WTC11 (cell line): Measurements from ENCODE around the gene PRSS56. TPM values are rescaled to one million over a fixed set of nuclear protein-coding genes. Genes with fewer than 3 reads are reported as not detected.

Experiments
- ATF1 ChIP-seq: sonication (generic); formaldehyde crosslinking; IDR thresholded peaks from 2 replicates; pipeline ENCODE4 v1.8.1; 2023; ENCODE audit warnings: mild to moderate bottlenecking, moderate library complexity, missing genetic modification reagents
- CREM ChIP-seq: sonication (generic); formaldehyde crosslinking; IDR thresholded peaks from 2 replicates; pipeline ENCODE4 v1.8.1; 2022; ENCODE audit warnings: mild to moderate bottlenecking, missing genetic modification reagents, moderate library complexity
- EMX1 ChIP-seq: fragments of 250-450 bp; sonication (Bioruptor Pico); IDR thresholded peaks from 2 replicates; pipeline ENCODE4 v1.8.0; 2021; ENCODE audit warnings: mild to moderate bottlenecking
- GRHL2 ChIP-seq: fragments of 250-450 bp; sonication (Bioruptor Pico); IDR thresholded peaks from 2 replicates; pipeline ENCODE4 v1.8.0; 2022; ENCODE audit warnings: mild to moderate bottlenecking, moderate library complexity; ENCODE audit not compliant: insufficient replicate concordance, severe bottlenecking
- GTF2I ChIP-seq: fragments of 250-450 bp; sonication (Bioruptor Pico); conservative IDR thresholded peaks from 2 replicates; pipeline ENCODE4 v1.4.0; 2021; ENCODE audit warnings: mild to moderate bottlenecking
- JAZF1 ChIP-seq: fragments of 250-450 bp; sonication (Bioruptor Pico); IDR thresholded peaks from 2 replicates; pipeline ENCODE4 v1.9.0; 2021; ENCODE audit warnings: moderate library complexity, mild to moderate bottlenecking, inconsistent platforms
- JUN ChIP-seq: sonication (generic); formaldehyde crosslinking; IDR thresholded peaks from 2 replicates; pipeline ENCODE4 v1.8.0; 2023; ENCODE audit warnings: mild to moderate bottlenecking, missing genetic modification reagents
- NR1H2 ChIP-seq: sonication (generic); formaldehyde crosslinking; IDR thresholded peaks from 2 replicates; pipeline ENCODE4 v1.9.0; 2021; ENCODE audit warnings: mild to moderate bottlenecking, moderate library complexity, missing genetic modification reagents
- RORB ChIP-seq: fragments of 250-450 bp; sonication (Bioruptor Pico); IDR thresholded peaks from 2 replicates; pipeline ENCODE4 v1.9.0; 2021; ENCODE audit warnings: mild to moderate bottlenecking
- SMAD4 ChIP-seq: sonication (generic); formaldehyde crosslinking; IDR thresholded peaks from 2 replicates; pipeline ENCODE4 v1.8.0; 2022; ENCODE audit warnings: mild to moderate bottlenecking, missing genetic modification reagents
- TCF7 ChIP-seq: sonication (generic); formaldehyde crosslinking; IDR thresholded peaks from 2 replicates; pipeline ENCODE4 v1.8.0; 2022; ENCODE audit warnings: mild to moderate bottlenecking, low read depth, missing genetic modification reagents, moderate library complexity
- ZNF219 ChIP-seq: sonication (generic); formaldehyde crosslinking; IDR thresholded peaks from 2 replicates; pipeline ENCODE4 v1.8.0; 2023; ENCODE audit warnings: missing genetic modification reagents, mild to moderate bottlenecking, borderline replicate concordance
- ZNF232 ChIP-seq: sonication (generic); formaldehyde crosslinking; IDR thresholded peaks from 2 replicates; pipeline ENCODE4 v1.8.0; 2022; ENCODE audit warnings: mild to moderate bottlenecking, missing genetic modification reagents
- ZNF671 ChIP-seq: fragments of 250-450 bp; sonication (Bioruptor Pico); IDR thresholded peaks from 2 replicates; pipeline ENCODE4 v1.8.0; 2021; ENCODE audit warnings: mild to moderate bottlenecking
- total RNA-seq: library from RNA; stranded (reverse); gene quantifications from 3 replicates; pipeline ENCODE4 v1.2.3, GENCODE V29; 2021
- TF ChIP-seq, protein P1 (sequence below): sonication (generic); formaldehyde crosslinking; IDR thresholded peaks from 2 replicates; pipeline ENCODE4 v1.8.1; 2022; ENCODE audit warnings: low read depth, missing genetic modification reagents, borderline replicate concordance
- TF ChIP-seq, protein P2 (sequence below): sonication (generic); formaldehyde crosslinking; IDR thresholded peaks from 2 replicates; pipeline ENCODE4 v1.8.1; 2023; ENCODE audit warnings: mild to moderate bottlenecking, moderate library complexity, missing genetic modification reagents
- TF ChIP-seq, protein P3 (sequence below): sonication (generic); formaldehyde crosslinking; IDR thresholded peaks from 2 replicates; pipeline ENCODE4 v1.8.0; 2023; ENCODE audit warnings: missing genetic modification reagents, mild to moderate bottlenecking, borderline replicate concordance
- TF ChIP-seq, protein P4 (sequence below): sonication (generic); formaldehyde crosslinking; IDR thresholded peaks from 2 replicates; pipeline ENCODE4 v1.8.1; 2022; ENCODE audit warnings: low read depth, mild to moderate bottlenecking, moderate library complexity, missing genetic modification reagents, borderline replicate concordance
- TF ChIP-seq, protein P5 (sequence below): fragments of 250-450 bp; sonication (Bioruptor Pico); IDR thresholded peaks from 2 replicates; pipeline ENCODE4 v1.9.0; 2021; ENCODE audit warnings: mild to moderate bottlenecking
- TF ChIP-seq, protein P6 (sequence below): fragments of 250-450 bp; sonication (Bioruptor Pico); IDR thresholded peaks from 2 replicates; pipeline ENCODE4 v1.8.0; 2021; ENCODE audit warnings: mild to moderate bottlenecking
- TF ChIP-seq, protein P7 (sequence below): sonication (generic); formaldehyde crosslinking; IDR thresholded peaks from 2 replicates; pipeline ENCODE4 v1.8.0; 2023; ENCODE audit warnings: mild to moderate bottlenecking, missing genetic modification reagents

The PRSS56 gene
- total RNA-seq, 1 experiment from 2014 or later, result not detected

DNA sequence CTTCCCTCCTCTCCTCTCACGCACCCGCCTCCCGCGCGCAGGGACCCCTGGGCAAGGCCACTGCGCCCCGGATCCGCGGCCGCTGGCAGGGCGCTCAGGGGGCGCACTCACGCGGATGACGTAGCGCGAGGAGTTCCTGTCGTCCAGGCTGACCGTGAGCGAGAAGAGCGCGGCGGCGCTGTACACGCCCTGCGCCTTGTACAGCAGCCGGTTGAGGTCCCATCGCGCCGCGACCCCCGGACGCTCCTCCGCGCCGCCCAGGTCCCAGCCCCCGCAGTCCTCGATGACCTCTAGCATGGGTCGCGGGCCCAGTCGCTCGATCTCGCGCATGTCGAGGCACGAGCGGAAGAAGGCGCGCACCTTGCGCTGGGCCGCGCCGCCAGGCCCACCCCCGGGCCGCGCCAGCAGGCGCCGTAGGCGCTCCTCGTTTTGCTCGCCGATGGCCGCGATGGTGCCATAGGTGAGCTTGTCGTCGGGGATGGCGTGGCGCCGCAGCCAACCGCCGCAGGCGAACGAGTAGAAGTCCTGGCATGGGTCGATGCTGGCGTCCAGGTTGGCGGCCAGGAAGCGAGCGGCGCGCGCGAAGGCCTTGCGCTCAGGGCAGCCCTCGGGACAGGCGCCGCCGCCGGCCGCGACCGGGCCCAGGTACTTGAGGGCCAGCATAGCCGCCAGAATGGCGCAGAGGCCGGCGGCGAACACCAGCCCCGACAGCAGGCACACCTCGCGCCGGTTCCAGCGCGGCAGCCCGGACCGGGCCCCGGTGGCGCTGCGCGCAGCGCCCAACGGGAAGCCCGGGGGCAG lies 34.2 kb upstream of the PRSS56 start (continued):
- TF ChIP-seq, protein P1, sequence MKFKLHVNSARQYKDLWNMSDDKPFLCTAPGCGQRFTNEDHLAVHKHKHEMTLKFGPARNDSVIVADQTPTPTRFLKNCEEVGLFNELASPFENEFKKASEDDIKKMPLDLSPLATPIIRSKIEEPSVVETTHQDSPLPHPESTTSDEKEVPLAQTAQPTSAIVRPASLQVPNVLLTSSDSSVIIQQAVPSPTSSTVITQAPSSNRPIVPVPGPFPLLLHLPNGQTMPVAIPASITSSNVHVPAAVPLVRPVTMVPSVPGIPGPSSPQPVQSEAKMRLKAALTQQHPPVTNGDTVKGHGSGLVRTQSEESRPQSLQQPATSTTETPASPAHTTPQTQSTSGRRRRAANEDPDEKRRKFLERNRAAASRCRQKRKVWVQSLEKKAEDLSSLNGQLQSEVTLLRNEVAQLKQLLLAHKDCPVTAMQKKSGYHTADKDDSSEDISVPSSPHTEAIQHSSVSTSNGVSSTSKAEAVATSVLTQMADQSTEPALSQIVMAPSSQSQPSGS (CRISPR knock-in tag), result no peak
- 0 out of 2 replicates have a peak, but pooled peaks have one; percentile 54 for TF ChIP-seq ZNF232 (CRISPR knock-in tag)
- TF ChIP-seq, protein P2, sequence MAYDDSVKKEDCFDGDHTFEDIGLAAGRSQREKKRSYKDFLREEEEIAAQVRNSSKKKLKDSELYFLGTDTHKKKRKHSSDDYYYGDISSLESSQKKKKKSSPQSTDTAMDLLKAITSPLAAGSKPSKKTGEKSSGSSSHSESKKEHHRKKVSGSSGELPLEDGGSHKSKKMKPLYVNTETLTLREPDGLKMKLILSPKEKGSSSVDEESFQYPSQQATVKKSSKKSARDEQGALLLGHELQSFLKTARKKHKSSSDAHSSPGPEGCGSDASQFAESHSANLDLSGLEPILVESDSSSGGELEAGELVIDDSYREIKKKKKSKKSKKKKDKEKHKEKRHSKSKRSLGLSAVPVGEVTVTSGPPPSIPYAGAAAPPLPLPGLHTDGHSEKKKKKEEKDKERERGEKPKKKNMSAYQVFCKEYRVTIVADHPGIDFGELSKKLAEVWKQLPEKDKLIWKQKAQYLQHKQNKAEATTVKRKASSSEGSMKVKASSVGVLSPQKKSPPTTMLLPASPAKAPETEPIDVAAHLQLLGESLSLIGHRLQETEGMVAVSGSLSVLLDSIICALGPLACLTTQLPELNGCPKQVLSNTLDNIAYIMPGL (CRISPR knock-in tag), result no peak
- TF ChIP-seq, protein P3, sequence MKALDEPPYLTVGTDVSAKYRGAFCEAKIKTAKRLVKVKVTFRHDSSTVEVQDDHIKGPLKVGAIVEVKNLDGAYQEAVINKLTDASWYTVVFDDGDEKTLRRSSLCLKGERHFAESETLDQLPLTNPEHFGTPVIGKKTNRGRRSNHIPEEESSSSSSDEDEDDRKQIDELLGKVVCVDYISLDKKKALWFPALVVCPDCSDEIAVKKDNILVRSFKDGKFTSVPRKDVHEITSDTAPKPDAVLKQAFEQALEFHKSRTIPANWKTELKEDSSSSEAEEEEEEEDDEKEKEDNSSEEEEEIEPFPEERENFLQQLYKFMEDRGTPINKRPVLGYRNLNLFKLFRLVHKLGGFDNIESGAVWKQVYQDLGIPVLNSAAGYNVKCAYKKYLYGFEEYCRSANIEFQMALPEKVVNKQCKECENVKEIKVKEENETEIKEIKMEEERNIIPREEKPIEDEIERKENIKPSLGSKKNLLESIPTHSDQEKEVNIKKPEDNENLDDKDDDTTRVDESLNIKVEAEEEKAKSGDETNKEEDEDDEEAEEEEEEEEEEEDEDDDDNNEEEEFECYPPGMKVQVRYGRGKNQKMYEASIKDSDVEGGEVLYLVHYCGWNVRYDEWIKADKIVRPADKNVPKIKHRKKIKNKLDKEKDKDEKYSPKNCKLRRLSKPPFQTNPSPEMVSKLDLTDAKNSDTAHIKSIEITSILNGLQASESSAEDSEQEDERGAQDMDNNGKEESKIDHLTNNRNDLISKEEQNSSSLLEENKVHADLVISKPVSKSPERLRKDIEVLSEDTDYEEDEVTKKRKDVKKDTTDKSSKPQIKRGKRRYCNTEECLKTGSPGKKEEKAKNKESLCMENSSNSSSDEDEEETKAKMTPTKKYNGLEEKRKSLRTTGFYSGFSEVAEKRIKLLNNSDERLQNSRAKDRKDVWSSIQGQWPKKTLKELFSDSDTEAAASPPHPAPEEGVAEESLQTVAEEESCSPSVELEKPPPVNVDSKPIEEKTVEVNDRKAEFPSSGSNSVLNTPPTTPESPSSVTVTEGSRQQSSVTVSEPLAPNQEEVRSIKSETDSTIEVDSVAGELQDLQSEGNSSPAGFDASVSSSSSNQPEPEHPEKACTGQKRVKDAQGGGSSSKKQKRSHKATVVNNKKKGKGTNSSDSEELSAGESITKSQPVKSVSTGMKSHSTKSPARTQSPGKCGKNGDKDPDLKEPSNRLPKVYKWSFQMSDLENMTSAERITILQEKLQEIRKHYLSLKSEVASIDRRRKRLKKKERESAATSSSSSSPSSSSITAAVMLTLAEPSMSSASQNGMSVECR (CRISPR knock-in tag), result 0 out of 2 replicates have a peak, but pooled peaks have one; percentile 65
- no peak for TF ChIP-seq ZNF219 (CRISPR knock-in tag)
- TF ChIP-seq TCF7 (CRISPR knock-in tag), result no peak
- no peak for TF ChIP-seq JAZF1 (CRISPR knock-in tag)
- TF ChIP-seq, protein P4, sequence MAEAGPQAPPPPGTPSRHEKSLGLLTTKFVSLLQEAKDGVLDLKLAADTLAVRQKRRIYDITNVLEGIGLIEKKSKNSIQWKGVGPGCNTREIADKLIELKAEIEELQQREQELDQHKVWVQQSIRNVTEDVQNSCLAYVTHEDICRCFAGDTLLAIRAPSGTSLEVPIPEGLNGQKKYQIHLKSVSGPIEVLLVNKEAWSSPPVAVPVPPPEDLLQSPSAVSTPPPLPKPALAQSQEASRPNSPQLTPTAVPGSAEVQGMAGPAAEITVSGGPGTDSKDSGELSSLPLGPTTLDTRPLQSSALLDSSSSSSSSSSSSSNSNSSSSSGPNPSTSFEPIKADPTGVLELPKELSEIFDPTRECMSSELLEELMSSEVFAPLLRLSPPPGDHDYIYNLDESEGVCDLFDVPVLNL (CRISPR knock-in tag), result no peak
- no peak for TF ChIP-seq GRHL2 (CRISPR knock-in tag)
- TF ChIP-seq JUN (CRISPR knock-in tag), result 0 out of 2 replicates have a peak, but pooled peaks have one; percentile 21
- TF ChIP-seq ZNF671, result no peak
- TF ChIP-seq RORB (CRISPR knock-in tag), result no peak
- no peak for TF ChIP-seq GTF2I (CRISPR knock-in tag)
- no peak for TF ChIP-seq NR1H2
- TF ChIP-seq, protein P5, sequence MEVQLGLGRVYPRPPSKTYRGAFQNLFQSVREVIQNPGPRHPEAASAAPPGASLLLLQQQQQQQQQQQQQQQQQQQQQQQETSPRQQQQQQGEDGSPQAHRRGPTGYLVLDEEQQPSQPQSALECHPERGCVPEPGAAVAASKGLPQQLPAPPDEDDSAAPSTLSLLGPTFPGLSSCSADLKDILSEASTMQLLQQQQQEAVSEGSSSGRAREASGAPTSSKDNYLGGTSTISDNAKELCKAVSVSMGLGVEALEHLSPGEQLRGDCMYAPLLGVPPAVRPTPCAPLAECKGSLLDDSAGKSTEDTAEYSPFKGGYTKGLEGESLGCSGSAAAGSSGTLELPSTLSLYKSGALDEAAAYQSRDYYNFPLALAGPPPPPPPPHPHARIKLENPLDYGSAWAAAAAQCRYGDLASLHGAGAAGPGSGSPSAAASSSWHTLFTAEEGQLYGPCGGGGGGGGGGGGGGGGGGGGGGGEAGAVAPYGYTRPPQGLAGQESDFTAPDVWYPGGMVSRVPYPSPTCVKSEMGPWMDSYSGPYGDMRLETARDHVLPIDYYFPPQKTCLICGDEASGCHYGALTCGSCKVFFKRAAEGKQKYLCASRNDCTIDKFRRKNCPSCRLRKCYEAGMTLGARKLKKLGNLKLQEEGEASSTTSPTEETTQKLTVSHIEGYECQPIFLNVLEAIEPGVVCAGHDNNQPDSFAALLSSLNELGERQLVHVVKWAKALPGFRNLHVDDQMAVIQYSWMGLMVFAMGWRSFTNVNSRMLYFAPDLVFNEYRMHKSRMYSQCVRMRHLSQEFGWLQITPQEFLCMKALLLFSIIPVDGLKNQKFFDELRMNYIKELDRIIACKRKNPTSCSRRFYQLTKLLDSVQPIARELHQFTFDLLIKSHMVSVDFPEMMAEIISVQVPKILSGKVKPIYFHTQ, result no peak
- no peak for TF ChIP-seq EMX1 (CRISPR knock-in tag)
- TF ChIP-seq, protein P6, sequence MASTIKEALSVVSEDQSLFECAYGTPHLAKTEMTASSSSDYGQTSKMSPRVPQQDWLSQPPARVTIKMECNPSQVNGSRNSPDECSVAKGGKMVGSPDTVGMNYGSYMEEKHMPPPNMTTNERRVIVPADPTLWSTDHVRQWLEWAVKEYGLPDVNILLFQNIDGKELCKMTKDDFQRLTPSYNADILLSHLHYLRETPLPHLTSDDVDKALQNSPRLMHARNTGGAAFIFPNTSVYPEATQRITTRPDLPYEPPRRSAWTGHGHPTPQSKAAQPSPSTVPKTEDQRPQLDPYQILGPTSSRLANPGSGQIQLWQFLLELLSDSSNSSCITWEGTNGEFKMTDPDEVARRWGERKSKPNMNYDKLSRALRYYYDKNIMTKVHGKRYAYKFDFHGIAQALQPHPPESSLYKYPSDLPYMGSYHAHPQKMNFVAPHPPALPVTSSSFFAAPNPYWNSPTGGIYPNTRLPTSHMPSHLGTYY (CRISPR knock-in tag), result no peak
- TF ChIP-seq CREM, result no peak
- TF ChIP-seq ATF1, result no peak
- TF ChIP-seq SMAD4 (CRISPR knock-in tag), result no peak
- TF ChIP-seq, protein P7, sequence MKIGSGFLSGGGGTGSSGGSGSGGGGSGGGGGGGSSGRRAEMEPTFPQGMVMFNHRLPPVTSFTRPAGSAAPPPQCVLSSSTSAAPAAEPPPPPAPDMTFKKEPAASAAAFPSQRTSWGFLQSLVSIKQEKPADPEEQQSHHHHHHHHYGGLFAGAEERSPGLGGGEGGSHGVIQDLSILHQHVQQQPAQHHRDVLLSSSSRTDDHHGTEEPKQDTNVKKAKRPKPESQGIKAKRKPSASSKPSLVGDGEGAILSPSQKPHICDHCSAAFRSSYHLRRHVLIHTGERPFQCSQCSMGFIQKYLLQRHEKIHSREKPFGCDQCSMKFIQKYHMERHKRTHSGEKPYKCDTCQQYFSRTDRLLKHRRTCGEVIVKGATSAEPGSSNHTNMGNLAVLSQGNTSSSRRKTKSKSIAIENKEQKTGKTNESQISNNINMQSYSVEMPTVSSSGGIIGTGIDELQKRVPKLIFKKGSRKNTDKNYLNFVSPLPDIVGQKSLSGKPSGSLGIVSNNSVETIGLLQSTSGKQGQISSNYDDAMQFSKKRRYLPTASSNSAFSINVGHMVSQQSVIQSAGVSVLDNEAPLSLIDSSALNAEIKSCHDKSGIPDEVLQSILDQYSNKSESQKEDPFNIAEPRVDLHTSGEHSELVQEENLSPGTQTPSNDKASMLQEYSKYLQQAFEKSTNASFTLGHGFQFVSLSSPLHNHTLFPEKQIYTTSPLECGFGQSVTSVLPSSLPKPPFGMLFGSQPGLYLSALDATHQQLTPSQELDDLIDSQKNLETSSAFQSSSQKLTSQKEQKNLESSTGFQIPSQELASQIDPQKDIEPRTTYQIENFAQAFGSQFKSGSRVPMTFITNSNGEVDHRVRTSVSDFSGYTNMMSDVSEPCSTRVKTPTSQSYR (CRISPR knock-in tag), result no peak
